Glomerular visceral epithelial cell (primary cell): ENCODE data around the gene MED29.
A peak's percentile ranks its signal among the peaks of the same experiment; 100 is the strongest.

Experiments
- DNase-seq: peaks from one replicate; pipeline ENCODE4 v3.0.0-alpha.2; 2016; ENCODE audit errors: extremely low spot score

Gene MED29

DNA sequence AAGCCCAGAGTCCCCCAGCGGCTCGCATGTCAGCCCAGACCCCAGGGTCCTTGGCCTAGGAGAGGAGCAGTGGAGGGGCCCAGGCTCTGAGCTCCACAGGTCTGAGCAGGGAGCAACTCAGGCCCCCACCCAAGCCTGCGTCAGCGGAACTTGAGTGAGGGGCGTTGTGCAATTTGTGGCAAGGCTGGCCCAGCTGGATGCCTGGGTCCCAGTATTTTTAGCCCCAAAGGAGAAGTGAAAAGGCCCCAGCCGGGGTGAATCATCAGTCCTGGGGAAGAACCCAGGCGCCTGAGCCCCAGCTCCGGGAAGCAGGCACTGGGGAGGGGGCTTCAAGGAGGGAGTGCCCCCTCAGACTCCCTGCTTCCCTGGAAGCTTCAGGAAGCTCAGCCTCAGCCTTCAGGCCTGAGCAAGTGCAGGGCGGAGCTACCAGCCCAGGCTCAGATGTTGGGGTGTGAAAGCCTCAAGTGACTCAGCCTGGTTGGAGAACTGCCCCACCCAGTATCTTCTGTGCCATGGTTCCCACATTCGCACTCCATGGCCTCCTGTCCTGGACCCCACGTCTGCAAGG lies 7.2 kb downstream of the MED29 start:
- peak; percentile 60 for DNase-seq

DNA sequence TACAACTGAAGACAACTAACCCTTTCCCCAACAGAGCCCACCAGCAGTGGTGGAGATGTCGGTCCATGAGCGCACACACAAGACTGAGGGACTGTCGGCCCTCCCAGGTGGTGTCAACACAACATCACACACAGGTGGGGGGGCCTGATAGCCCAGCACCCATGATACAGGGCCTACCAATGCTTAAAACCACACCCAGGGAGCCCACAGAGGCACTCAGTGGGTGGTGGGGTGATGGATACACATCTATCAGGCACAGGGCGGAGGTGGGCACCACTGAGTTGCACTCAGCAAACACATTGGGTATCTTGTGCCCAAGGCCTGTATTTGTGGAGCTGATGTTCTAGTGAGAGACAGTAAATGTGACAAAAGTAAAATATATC lies 8.5 kb downstream of the MED29 start:
- DNase-seq = no peak

DNA sequence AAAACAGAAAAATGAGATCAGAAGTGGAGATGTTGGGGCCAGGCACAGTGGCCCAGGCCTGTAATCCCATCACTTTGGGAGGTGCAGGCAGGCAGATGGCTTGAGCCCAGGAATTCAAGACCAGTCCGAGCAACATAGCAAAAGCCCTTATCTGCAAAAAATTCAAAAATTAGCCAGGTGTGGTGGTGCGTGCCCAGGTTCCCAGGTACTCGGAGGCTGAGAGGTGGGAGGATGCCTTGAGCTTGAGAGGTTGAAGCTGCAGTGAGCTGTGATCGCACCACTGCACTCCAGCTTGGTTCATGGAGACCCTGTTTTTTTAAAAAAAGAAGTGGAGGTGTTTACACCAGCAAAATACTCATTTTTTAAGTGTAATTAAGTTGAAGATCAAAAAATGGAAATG lies 8.9 kb downstream of the MED29 start:
- no peak for DNase-seq

DNA sequence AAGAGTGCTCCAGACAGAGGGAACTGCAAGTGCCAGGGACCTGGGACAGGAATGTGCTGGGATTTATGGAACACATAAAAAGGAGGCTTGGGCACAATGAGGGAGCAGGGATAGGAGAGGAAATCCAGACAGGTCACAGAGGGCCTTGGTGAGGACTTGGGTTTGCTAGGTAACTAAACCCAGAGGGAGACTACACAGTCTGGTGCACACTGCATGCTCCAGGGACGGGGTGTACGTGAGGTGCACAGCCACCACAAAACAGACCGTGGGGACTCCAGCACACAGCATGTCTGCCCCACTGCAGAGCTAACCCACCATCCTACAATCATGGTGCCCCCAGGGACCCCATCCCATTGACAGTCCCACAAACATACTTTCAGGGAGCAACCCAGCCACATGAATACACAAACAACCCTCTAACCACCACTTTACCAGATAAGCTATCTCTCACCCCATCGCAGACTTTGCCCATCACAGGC lies 9.9 kb downstream of the MED29 start:
- no peak for DNase-seq

DNA sequence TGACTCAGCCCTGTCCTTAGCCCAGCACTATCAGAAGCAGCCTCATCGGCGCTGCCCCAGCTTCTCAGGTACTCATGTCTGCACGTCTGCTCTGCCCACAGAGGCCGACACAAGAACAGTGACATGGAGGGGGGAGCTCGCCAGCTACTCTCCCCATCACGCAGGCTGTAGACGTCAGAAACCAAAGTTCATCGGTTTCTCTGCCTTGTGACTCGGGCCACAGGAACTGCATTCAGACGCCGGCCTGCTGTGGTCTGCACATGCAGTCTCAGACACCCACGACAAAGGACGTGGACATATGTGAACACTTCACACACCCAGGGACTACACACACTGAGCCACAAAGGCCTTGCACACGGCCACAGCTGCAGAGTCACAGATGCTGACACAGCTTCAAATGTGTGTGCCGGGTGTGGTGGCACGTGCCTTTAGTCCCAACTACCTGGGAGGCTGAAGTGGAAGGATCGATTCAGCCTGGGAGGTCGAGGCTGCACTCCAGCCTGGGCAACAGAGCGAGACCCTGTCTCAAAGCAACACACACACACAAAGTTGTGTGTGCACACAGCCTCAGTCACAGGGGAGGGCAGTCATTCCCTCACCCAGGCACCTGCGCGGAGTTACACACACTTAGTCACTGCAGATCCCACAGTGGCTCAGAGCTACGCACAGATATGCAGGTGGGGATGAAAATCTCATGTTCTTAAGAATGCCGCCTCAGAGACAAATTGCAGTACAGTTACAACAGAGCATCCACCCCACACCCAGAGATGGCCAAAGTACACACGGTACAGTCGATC lies 10.6 kb downstream of the MED29 start:
- peak; percentile 81 for DNase-seq

DNA sequence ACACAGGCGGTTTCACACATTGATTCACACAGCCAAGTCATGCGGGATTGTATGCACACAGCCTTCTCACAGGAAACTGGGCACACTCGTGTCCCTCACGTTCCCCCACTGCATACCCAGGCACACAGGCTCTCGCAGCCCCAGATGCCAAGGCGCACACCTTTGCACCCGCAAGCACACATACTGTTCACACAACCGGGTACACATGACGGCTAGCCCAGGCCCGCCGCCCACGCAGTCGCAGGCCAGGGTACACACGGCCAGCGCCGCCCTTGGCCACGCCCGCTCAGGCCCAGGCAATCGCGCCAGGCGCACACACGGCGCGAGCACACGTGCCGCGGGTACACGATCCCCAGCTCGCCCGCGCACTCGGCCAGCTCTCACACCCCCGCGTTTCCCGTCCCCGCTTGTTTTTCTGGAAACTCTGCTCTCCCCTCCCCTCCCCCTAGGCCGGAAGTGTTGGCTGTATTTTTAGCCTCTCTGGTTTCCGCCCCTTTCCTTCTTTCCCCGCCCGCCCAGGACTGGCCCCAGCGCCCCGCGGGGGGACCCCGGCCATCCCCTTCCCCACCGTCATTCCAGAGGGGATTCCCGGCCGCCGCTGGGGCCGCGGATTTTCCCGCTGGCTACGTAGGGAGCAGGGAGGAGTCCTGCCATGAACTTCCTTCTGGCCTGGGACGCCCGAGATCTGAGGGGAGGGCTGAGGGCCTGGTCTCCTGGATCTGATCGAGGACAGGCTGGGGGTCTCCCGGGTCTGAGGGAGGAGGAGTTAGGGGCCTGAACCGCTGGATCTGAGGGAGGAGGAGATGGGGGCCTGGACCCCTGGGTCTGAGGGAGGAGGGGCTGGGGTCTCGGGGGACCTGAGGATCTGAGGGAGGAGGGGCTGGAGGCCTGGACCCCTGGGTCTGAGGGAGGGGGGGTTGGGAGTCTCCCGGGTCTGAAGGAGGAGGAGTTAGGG lies 11.4 kb downstream of the MED29 start:
- DNase-seq = peak; percentile 80

DNA sequence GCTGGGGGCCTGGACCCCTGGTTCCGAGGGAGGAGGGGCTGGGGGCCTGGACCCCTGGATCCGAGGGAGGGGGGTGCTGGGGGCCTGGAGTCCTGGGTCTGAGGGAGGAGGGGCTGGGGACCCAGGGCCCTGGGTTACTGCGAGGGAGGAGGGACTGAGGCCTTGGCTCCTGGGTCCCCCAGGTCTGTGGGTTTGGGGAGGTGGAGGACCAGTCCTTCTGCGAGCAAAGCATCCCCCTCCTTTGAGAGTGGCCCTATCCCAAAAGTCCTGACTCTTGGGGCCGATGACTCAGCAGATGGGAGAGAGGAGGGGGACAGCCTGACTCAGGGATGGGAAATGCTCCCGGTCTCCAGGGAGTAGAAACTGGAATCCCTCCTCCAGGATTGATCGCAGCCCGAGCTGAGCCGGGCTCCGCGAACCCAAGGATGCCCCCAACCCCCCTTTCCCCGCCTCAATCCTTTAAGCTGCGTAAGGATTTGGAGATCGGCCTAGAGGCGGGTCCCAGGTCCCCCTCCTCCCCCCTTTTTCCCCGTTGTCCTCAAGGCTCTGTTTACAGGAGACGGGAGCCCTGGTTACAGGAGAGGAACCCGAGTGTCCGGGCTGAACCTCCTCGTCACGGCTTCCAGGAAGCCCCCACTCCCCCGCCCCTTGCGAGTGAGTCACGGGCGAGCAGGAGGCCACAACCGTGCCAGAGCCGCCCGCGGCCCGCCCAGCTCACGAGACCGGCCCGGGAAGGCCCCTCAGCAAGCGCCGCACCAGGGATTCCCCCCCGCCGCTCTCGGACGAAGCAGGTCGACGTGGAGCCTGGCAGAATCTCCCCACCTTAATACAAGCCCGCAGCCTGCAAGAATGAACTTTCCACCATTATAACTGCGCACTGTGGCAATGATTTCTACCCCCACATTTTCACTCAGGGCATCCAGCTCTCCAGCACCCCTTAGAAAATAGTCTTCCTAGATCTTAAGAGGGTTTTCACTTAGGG lies 12.4 kb downstream of the MED29 start:
- peak; percentile 97 for DNase-seq

DNA sequence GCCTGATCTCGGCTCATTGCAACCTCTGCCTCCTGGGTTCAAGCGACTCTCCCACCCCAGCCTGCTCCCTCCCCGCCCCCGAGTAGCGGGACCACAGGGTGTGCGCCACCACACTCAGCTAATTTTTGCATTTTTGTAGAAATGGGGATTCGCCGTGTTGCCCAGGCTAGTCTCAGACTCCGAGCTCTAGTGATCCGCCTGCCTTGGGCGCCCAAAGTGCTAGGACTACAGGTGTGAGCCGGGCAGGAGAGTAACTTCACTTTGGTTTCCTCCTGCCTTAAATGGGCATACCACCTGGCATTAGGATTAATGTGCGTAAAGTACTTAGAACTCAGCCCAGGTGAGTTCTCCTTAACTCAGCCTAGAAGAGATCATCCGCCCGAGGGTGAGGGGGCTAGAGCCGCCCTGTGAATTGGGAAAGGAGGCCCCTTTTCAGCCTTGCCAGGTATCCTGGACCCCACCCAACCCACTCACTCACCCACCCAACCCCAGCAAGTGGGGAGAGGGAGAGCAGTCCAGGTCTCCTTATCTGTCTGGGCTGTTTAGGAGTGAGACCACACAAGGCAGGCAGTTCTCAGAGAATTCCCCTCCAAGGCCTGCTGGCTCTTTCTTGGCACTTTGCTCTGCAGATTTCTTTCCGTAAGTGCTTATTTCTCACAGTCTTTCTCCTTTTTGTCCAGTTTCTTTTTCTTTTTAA lies 14.2 kb downstream of the MED29 start:
- no peak for DNase-seq

DNA sequence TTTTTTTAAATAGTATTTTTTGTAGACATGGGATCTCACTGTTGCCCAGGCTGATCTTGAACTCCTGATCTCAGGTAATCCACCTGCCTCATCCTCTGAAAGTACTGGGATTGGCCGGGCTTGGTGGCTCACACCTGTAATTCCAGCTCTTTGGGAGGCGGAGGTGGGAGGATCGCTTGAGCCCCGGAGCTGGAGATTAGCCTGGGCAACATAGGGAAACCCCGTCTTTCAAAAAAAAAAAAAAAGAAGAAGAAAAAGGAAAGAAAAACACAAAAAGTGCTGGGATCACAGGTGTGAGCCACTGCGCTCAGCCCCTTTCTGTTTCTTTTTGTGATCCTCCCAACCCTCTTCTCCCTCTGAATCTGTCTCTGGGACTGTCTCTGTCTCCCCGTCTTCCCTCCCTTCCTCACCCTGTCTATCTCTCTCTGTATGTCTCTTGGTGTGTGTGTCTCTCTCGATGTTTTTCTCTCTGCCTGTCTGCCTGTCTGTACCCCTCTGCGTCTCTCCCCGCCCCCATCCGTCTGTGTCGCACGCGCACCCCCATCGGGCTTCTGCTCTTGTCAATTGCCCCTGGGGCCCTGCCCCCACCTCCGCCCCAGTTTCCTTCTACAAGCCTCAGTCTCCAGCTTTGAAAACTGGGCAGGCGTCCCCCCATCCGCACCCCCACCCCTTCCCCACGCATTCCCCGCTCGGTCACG lies 14.9 kb downstream of the MED29 start:
- DNase-seq = no peak

DNA sequence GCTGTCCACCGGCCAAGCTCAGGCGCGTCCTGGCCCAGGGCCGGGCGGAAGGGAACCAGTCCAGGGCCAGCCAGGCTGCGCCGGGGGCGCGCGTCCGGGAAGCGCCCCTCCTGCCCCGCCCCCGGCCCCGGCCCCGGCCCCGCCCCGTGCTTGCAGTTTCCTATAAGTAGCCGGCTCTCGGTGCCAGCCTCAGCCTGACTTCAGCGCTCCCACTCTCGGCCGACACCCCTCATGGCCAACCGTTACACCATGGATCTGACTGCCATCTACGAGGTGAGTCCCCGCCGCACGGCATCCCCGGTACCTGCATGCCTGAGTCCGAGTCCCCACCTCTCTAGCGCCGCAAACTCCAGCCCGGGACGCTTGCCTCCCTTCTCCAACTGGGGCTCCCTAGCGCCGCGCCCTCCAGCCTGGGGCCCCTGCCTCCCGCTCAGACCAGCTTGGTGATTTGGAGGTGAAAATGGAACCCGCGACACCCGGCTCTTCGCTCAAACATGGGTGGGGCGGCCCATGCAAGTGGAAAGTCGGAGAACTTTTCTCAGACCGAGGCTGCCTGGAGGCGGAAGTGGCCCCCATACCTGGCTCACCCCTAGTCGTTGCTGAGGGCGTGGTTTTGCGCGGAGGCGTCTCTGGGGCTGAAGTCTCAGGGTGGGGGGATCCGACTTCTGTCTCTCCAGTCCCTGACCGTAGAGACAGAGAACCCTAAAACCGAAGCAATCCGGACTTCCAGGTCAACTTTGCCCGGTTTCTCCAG lies 15.7 kb downstream of the MED29 start, which contains the start of gene ZFP36:
TSS of gene ZFP36 (plus strand) at position 192 of the 754 bp plus-strand sequence. CDS start at position 250, 58 bp downstream.
- DNase-seq = peak; percentile 92

DNA sequence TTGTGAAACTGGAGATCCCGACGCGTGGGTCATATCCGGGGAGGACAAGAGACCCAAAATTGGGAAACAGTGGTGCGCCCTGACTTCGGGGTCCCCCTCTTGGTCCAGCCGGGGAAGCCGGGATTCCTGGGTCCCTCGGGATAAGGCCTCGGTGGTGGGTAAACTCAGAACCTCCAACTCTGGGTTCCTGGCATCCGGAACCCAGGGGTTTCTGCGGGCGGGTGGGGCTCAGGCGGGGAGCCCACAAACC lies 16.2 kb downstream of the MED29 start:
- DNase-seq = no peak

DNA sequence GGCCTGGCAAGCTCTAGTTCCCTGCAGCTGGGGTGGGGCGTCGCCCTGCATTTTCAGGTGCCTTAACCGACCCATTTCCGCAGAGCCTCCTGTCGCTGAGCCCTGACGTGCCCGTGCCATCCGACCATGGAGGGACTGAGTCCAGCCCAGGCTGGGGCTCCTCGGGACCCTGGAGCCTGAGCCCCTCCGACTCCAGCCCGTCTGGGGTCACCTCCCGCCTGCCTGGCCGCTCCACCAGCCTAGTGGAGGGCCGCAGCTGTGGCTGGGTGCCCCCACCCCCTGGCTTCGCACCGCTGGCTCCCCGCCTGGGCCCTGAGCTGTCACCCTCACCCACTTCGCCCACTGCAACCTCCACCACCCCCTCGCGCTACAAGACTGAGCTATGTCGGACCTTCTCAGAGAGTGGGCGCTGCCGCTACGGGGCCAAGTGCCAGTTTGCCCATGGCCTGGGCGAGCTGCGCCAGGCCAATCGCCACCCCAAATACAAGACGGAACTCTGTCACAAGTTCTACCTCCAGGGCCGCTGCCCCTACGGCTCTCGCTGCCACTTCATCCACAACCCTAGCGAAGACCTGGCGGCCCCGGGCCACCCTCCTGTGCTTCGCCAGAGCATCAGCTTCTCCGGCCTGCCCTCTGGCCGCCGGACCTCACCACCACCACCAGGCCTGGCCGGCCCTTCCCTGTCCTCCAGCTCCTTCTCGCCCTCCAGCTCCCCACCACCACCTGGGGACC lies 16.6 kb downstream of the MED29 start:
- DNase-seq = peak; percentile 47

DNA sequence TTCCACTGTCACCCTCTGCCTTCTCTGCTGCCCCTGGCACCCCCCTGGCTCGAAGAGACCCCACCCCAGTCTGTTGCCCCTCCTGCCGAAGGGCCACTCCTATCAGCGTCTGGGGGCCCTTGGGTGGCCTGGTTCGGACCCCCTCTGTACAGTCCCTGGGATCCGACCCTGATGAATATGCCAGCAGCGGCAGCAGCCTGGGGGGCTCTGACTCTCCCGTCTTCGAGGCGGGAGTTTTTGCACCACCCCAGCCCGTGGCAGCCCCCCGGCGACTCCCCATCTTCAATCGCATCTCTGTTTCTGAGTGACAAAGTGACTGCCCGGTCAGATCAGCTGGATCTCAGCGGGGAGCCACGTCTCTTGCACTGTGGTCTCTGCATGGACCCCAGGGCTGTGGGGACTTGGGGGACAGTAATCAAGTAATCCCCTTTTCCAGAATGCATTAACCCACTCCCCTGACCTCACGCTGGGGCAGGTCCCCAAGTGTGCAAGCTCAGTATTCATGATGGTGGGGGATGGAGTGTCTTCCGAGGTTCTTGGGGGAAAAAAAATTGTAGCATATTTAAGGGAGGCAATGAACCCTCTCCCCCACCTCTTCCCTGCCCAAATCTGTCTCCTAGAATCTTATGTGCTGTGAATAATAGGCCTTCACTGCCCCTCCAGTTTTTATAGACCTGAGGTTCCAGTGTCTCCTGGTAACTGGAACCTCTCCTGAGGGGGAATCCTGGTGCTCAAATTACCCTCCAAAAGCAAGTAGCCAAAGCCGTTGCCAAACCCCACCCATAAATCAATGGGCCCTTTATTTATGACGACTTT lies 17.4 kb downstream of the MED29 start:
- peak; percentile 30 for DNase-seq

DNA sequence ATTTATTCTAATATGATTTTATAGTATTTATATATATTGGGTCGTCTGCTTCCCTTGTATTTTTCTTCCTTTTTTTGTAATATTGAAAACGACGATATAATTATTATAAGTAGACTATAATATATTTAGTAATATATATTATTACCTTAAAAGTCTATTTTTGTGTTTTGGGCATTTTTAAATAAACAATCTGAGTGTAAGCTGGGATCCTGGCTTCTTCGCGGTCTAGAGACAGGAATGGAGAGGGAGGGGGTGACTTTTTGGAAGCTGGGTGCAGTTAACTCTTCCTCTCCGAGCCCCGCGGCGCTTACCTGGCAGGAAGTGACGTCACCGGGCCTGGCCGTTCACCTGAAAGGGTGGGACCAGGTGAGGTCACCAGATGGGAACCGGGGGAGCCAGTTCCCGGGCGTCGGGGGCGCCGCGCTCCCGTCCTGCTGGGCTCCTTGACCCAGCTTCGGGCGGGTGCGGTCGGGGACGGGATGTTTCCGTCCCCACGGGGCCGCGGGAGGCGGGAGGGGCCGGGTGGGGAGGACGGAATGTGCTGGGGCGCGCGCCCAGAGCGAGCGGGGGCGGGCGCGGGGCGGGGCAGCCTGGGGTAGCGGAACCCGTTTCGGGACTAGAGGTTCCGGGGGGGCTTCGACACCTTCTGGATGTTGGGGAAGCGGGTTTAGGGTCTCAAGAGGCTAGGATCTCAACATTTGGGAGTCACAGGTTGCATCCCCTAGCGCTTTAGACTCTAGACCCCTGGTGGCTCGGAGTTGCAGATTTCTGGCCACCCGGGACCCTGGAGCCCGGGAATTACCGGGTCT lies 18.2 kb downstream of the MED29 start:
- DNase-seq = peak; percentile 57

DNA sequence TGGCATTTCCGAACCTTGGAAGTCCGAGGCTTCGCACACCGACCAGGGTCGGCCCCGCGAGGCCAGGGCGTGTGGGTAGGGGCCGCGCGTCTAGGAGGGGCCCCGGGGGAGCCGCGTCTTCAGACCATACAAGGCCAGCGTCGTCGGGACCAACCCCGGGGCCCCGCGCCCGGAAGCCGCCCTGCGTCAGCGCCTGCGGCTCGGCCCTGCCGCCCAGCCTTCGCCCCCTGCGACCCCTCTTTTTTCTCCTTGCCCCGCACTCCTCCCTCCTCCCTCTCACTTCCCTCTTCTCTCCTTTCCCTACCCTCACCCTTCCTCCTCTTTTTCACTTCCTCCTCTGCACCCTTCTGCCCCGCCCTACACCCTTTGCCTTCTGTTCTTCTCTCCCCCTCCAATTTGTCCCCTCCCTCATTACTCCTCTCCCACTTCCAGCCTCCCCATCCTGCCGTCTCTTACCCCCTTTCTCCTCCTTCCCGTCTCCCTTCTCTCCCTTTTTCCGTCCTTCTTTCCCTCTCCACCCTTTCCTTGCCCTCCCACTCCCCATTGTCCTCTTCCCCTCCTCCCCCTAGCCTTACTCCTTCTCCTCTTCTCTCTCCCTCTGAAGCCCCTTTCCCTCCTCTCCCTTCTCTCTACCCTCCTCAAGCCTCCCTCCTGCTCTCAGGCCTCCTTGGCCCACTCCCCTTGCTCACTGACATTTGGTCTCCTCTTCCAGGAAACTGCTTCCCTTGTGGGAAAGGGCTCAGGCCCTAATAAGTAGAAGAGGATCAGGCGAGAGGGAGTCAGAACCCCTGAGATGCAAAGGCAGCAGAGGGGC lies 19.0 kb downstream of the MED29 start:
- peak; percentile 41 for DNase-seq

DNA sequence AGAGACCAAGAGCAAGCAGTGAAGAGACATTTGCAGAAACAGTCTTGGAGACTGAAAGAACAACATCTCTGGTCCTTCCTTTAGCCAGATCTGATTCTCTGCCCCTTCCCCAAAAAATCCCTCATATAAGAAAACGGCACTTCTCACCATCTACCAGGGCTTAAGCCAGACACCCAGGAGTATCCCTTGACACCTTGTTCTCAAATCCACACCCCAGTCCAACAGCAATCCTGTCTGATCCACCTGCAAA lies 19.6 kb downstream of the MED29 start:
- DNase-seq = no peak
